ENCODE data around the gene COL6A2.

Gene COL6A2

DNA sequence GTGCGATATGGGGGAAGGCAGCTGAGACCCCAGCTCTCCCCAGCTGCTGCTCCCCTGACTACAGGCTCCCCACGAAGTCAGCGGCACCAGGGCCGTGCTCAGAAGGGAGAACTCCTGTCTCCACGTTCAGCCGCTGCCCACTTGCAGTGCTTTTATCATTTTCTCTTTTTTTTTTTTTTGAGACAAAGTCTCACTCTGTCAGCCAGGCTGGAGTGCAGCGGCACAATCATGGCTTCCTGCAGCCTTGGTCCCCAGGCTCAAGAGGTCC lies 58.4 kb downstream of the COL6A2 start:
- H3K36me3 ChIP-seq (ENCODE audit: control insufficient read depth, insufficient read depth, low read length), result no peaks in the 10 kb centered on the region
- H3K27ac ChIP-seq, result no peak overlapping the region
- no peaks in the 10 kb centered on the region for H3K4me1 ChIP-seq
- H3K4me3 ChIP-seq (ENCODE audit: low read depth, low read length), result no peak overlapping the region
- H3K9ac ChIP-seq, result no peak overlapping the region
- H3K4me2 ChIP-seq (ENCODE audit: low read length), result no peak overlapping the region
- H3K79me2 ChIP-seq, result no peaks in the 10 kb centered on the region
- no peaks in the 10 kb centered on the region for H3K9me3 ChIP-seq (ENCODE audit: control insufficient read depth, low read length)
- TF ChIP-seq, protein P1, sequence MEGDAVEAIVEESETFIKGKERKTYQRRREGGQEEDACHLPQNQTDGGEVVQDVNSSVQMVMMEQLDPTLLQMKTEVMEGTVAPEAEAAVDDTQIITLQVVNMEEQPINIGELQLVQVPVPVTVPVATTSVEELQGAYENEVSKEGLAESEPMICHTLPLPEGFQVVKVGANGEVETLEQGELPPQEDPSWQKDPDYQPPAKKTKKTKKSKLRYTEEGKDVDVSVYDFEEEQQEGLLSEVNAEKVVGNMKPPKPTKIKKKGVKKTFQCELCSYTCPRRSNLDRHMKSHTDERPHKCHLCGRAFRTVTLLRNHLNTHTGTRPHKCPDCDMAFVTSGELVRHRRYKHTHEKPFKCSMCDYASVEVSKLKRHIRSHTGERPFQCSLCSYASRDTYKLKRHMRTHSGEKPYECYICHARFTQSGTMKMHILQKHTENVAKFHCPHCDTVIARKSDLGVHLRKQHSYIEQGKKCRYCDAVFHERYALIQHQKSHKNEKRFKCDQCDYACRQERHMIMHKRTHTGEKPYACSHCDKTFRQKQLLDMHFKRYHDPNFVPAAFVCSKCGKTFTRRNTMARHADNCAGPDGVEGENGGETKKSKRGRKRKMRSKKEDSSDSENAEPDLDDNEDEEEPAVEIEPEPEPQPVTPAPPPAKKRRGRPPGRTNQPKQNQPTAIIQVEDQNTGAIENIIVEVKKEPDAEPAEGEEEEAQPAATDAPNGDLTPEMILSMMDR (IDR thresholded peaks at IDR 0.05), result no peak
- no peak overlapping the region for H2AFZ ChIP-seq
- no peaks in the 10 kb centered on the region for H3K27me3 ChIP-seq (ENCODE audit: control insufficient read depth, insufficient read depth, low read length)

- Histone ChIP-seq H3K4me3 (ENCODE audit: low read depth, low read length) (no peak overlapping the region), H3K27me3 (ENCODE audit: control insufficient read depth, insufficient read depth, low read length) (no peaks in the 10 kb centered on the region), H3K9me3 (ENCODE audit: control insufficient read depth, low read length) (no peaks in the 10 kb centered on the region), H3K4me2 (ENCODE audit: low read length) (no peak overlapping the region), H3K27ac (no peak overlapping the region), H3K4me1 (no peaks in the 10 kb centered on the region), H3K9ac (no peak overlapping the region), H2AFZ (no peak overlapping the region), H3K79me2 (no peaks in the 10 kb centered on the region), H3K36me3 (ENCODE audit: control insufficient read depth, insufficient read depth, low read length) (no peaks in the 10 kb centered on the region)
- TF ChIP-seq, protein P1 (IDR thresholded peaks at IDR 0.05), result no peak
Observed at GRCh38 chr21:46156678-46157077, 58.8 kb downstream of the COL6A2 start.

- no peak overlapping the region for H3K4me3 ChIP-seq (ENCODE audit: low read depth, low read length)
- TF ChIP-seq, protein P1 (IDR thresholded peaks at IDR 0.05), result no peak
- H2AFZ ChIP-seq, result no peak overlapping the region
Observed at GRCh38 chr21:46157396-46157986, 59.6 kb downstream of the COL6A2 start.

GRCh38 chr21:46157987-46158451 lies 60.1 kb downstream of the COL6A2 start:
- Histone ChIP-seq H3K27me3 (ENCODE audit: control insufficient read depth, insufficient read depth, low read length) (no peaks in the 10 kb centered on the region), H3K79me2 (no peaks in the 10 kb centered on the region), H3K36me3 (ENCODE audit: control insufficient read depth, insufficient read depth, low read length) (no peaks in the 10 kb centered on the region), H3K9ac (no peak overlapping the region), H3K4me1 (no peaks in the 10 kb centered on the region), H3K4me3 (ENCODE audit: low read depth, low read length) (no peak overlapping the region), H3K9me3 (ENCODE audit: control insufficient read depth, low read length) (no peaks in the 10 kb centered on the region), H3K27ac (no peak overlapping the region), H3K4me2 (ENCODE audit: low read length) (no peak overlapping the region), H2AFZ (no peak overlapping the region)
- TF ChIP-seq, protein P1 (IDR thresholded peaks at IDR 0.05), result no peak

More at GRCh38 chr21:46157396-46157986, 59.6 kb downstream of the COL6A2 start:
- Histone ChIP-seq H3K4me2 (ENCODE audit: low read length) (no peak overlapping the region), H3K4me1 (no peaks in the 10 kb centered on the region), H3K9ac (no peak overlapping the region), H3K36me3 (ENCODE audit: control insufficient read depth, insufficient read depth, low read length) (no peaks in the 10 kb centered on the region), H3K9me3 (ENCODE audit: control insufficient read depth, low read length) (no peaks in the 10 kb centered on the region), H3K27me3 (ENCODE audit: control insufficient read depth, insufficient read depth, low read length) (no peaks in the 10 kb centered on the region), H3K27ac (no peak overlapping the region), H3K79me2 (no peaks in the 10 kb centered on the region)

- no peak overlapping the region for H3K4me3 ChIP-seq (ENCODE audit: low read depth, low read length)
- no peaks in the 10 kb centered on the region for H3K9me3 ChIP-seq (ENCODE audit: control insufficient read depth, low read length)
- H3K79me2 ChIP-seq, result no peaks in the 10 kb centered on the region
- no peak overlapping the region for H2AFZ ChIP-seq
- H3K27ac ChIP-seq, result no peak overlapping the region
- no peak overlapping the region for H3K9ac ChIP-seq
- H3K36me3 ChIP-seq (ENCODE audit: control insufficient read depth, insufficient read depth, low read length), result no peaks in the 10 kb centered on the region
- no peaks in the 10 kb centered on the region for H3K27me3 ChIP-seq (ENCODE audit: control insufficient read depth, insufficient read depth, low read length)
- no peak overlapping the region for H3K4me2 ChIP-seq (ENCODE audit: low read length)
- TF ChIP-seq, protein P1 (IDR thresholded peaks at IDR 0.05), result no peak
- no peaks in the 10 kb centered on the region for H3K4me1 ChIP-seq
Observed at GRCh38 chr21:46158666-46159300, 60.9 kb downstream of the COL6A2 start.

Measured in parathyroid adenoma (tissue), 2 donors.